Measurements from ENCODE around the gene ADRB2.
A peak's percentile ranks its signal among the peaks of the same experiment; 100 is the strongest.

ADRB2 gene

GRCh38 chr5:148805326-148806290 lies 20.8 kb upstream of the ADRB2 start:
- peak in 1 of 2 donors; percentile 76 for DNase-seq

GRCh38 chr5:148806520-148806931 lies 19.9 kb upstream of the ADRB2 start:
- DNase-seq, result no peak

GRCh38 chr5:148807851-148808250 lies 18.6 kb upstream of the ADRB2 start:
- DNase-seq, result peak in 1 of 2 donors; percentile 53

GRCh38 chr5:148808864-148809642 lies 17.4 kb upstream of the ADRB2 start:
- peak in 1 of 2 donors; percentile 95 for DNase-seq

GRCh38 chr5:148809781-148810524 lies 16.5 kb upstream of the ADRB2 start:
- DNase-seq, result no peak

- DNase-seq, result no peak
Observed at GRCh38 chr5:148810823-148811222, 15.6 kb upstream of the ADRB2 start.

GRCh38 chr5:148811756-148812155 lies 14.7 kb upstream of the ADRB2 start:
- DNase-seq, result no peak

- no peak for DNase-seq
Observed at GRCh38 chr5:148815086-148815485, 11.3 kb upstream of the ADRB2 start.

- no peak for DNase-seq
Observed at GRCh38 chr5:148815578-148815977, 10.8 kb upstream of the ADRB2 start.

GRCh38 chr5:148816357-148816756 lies 10.1 kb upstream of the ADRB2 start:
- DNase-seq, result no peak

GRCh38 chr5:148816782-148817181 lies 9.6 kb upstream of the ADRB2 start:
- peak in 1 of 2 donors; percentile 10 for DNase-seq

GRCh38 chr5:148817606-148818005 lies 8.8 kb upstream of the ADRB2 start:
- DNase-seq, result no peak

- DNase-seq, result no peak
Observed at GRCh38 chr5:148820461-148821395, 5.7 kb upstream of the ADRB2 start.

GRCh38 chr5:148823871-148824270 lies 2.5 kb upstream of the ADRB2 start:
- DNase-seq, result no peak

GRCh38 chr5:148825716-148826052 lies 727 bp upstream of the ADRB2 start:
- peak in 1 of 2 donors; percentile 68 for DNase-seq

- no peak for DNase-seq
Observed at GRCh38 chr5:148826739-148827070, 294 bp downstream of the ADRB2 start.

- no peak for DNase-seq
Observed at GRCh38 chr5:148827723-148828122, 1.3 kb downstream of the ADRB2 start.

GRCh38 chr5:148828511-148829247 lies 2.3 kb downstream of the ADRB2 start:
- no peak for DNase-seq

GRCh38 chr5:148829248-148829594 lies 2.8 kb downstream of the ADRB2 start:
- no peak for DNase-seq

GRCh38 chr5:148829734-148830133 lies 3.3 kb downstream of the ADRB2 start:
- no peak for DNase-seq

GRCh38 chr5:148830211-148830610 lies 3.8 kb downstream of the ADRB2 start:
- DNase-seq, result no peak
